ENCODE data around the gene EGFR.

DNA sequence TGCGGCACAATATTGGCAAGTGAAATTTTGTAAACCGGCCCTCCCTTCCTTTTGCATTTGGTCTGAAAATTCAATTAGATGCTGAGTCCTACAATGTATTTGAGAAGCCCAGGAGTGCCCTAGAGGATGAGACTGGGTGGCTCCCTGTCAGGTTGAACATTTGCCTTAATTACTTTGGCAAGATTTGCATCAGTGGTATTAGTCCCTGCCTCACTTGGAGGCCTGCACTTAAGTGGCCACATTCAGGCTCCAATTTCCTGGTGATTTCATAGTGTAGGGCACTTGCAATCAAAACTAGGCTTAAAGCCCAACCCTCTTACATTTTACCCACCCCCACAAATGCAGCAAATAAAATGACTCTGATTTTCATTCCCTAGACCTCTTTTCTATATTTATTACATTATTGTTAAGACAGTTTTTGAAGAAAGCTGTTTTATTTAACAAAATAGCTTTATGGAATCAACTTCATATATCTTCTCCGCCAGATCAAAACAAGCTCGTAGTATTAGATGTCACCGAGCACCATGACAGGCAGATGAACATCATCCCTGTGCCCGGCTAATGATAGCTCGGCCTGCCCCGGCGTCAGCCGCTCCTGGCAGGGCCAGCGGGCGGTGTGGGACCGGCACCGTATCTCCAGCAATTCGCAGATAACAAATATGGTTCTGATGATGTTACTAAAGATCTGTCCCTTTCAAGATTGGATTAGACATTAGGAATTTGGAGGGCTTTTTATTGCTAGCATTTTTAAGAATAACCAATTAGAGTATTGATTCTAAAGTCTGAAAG lies 73.6 kb downstream of the EGFR start:
- TF ChIP-seq, protein P1, sequence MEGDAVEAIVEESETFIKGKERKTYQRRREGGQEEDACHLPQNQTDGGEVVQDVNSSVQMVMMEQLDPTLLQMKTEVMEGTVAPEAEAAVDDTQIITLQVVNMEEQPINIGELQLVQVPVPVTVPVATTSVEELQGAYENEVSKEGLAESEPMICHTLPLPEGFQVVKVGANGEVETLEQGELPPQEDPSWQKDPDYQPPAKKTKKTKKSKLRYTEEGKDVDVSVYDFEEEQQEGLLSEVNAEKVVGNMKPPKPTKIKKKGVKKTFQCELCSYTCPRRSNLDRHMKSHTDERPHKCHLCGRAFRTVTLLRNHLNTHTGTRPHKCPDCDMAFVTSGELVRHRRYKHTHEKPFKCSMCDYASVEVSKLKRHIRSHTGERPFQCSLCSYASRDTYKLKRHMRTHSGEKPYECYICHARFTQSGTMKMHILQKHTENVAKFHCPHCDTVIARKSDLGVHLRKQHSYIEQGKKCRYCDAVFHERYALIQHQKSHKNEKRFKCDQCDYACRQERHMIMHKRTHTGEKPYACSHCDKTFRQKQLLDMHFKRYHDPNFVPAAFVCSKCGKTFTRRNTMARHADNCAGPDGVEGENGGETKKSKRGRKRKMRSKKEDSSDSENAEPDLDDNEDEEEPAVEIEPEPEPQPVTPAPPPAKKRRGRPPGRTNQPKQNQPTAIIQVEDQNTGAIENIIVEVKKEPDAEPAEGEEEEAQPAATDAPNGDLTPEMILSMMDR (IDR thresholded peaks at IDR 0.05; ENCODE audit: low read length), result no peak
- TF ChIP-seq EZH2phosphoT487 (IDR thresholded peaks at IDR 0.05; ENCODE audit: low read length), result no peak
- TF ChIP-seq EZH2 (optimal IDR thresholded peaks at IDR 0.05; ENCODE audit: low read depth, low read length), result no peak
